Adipose tissue (tissue), 3 donors: Measurements from ENCODE around the gene RNASEH2C. TPM values are rescaled to one million over a fixed set of nuclear protein-coding genes. Genes with fewer than 3 reads are reported as not detected.
"Not testable (repeated sequence)": the region's sequence is repeated elsewhere in the genome, so short reads cannot be mapped to it uniquely, and the experiment has no call there.

ENCODE experiments used
- H3K27ac ChIP-seq: one replicate; pipeline ENCODE4 v1.5.1; 2013; ENCODE audit warnings: low read depth, low read length
- WGBS, 3 donors: extraction: QIAGEN DNeasy Blood & Tissue Kit; methylation state at CpG; one replicate each; pipeline ENCODE4 v1.1.7; 2013; 5-methylcytosine and 5-hydroxymethylcytosine counted together
- polyA plus RNA-seq, 3 donors: library from polyadenylated mRNA; stranded (reverse); fragments of 200-250 nt; gene quantifications; one replicate each; pipeline ENCODE4 v1.2.3, GENCODE V29; 2013
- donor health status: healthy with polysubstance abuse.
- donor health status: Bipolar disorder and iron deficiency.
- donor health status: healthy.

The RNASEH2C gene
- polyA plus RNA-seq, 3 donors: 41.9 to 103 (median 88.3) TPM

DNA sequence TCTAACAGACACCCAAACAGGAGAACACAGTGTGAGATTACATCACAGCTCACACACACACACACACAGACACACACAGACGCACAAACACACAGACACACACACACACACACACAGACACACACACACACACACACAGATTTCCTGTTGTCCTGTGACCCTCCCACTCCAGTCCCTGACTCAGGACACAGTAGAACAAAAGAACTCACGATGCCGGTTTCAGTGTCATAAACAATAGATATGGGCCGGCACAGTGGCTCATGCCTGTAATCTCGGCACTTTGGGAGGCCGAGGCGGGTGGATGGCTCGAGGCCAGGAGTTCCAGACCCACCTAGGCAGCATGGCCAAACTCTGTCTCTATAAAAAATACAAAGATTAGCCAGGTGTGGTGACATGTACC, 22.4 kb downstream of the RNASEH2C start:
- no peak overlapping the region for H3K27ac ChIP-seq
- 58 to 66% (median 61%) methylated on average over 7 to 8 of the region's 8 CpGs for WGBS, 3 donors

GRCh38 chr11:65696802-65697552, 23.6 kb downstream of the RNASEH2C start:
- 80 to 90% (median 85%) methylated on average over 5 of the region's 5 CpGs for WGBS, 3 donors
- no peak overlapping the region for H3K27ac ChIP-seq

DNA sequence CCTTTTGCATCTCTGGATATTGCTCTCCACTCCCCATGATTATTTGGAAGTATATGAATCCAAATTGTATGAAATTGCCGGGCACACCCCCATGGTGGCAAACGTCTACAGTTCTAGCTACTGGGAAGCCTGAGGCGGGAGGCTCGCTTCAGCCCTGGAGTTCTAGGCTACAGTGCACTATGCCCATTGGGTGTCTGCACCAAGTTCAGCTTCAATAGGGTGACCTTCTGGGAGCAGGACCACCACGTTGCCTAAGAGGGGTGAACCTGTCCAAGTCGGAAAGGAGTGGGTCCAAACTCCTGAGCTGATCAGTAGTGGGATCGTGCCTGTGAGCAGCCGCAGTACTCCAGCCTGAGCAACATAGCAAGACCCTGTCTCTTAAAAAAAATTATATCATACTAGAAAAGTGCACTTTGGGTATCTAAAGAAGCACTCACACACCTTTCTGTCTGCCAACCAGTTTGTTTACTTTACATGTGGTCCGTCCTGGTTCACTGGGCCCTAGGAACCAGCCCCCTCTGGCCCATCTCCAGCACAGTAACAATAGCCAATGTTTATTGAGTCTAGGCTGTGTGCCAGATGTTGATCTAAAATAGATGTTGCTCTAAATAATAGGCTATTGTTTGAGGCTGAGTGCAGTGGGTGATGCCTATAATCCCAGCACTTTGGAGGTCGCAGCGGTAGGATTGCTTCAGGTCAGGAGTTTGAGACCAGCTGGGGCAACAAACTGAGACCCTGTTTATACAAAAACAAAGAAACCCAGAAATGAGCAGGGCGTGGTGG, 24.9 kb downstream of the RNASEH2C start:
- no peak overlapping the region for H3K27ac ChIP-seq

GRCh38 chr11:65692367-65692766, 28.2 kb downstream of the RNASEH2C start:
- no peak overlapping the region for H3K27ac ChIP-seq
- WGBS, 3 donors: 50 to 67% (median 61%) methylated on average over 11 of the region's 11 CpGs

More for the DNA sequence above, 24.9 kb downstream of the RNASEH2C start:
- WGBS, 3 donors: 63 to 83% (median 70%) methylated on average over 12 of the region's 12 CpGs

DNA sequence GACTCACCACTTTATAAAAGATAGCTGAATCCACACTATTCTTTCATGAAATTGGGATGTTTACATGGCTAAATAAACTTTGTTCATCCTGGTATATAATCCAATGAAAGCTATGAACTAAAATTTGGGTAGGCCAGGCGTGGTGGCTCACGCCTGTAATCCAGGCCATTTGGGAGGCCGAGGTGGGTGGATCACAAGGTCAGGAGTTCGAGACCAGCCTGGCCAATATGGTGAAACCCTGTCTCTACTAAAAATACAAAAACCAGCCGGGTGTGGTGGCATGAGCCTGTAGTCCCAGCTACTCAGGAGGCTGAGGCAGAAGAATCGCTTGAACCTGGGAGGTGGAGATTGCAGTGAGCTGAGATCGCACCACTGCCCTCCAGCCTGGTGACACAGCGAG, 28.8 kb downstream of the RNASEH2C start:
- 93 to 95% (median 94%) methylated on average over 8 of the region's 8 CpGs for WGBS, 3 donors
- H3K27ac ChIP-seq: not testable (repeated sequence)

DNA sequence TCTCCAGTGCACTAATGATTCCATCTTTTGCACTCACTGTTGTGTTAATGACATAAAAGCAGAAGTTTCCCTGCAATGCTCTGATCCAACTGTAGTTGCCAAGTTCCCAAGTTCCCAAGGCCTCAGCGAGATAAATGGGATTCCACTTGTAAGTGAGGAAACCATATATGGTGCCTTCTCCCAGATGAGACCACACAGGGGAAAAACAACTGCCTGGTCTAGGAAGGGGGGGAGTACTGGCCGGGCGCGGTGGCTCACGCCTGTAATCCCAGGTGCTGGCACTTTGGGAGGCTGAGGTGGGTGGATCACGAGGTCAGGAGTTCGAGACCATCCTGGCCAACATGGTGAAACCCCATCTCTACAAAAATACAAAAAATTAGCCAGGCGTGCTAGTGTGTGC, 34.6 kb downstream of the RNASEH2C start:
- WGBS, 3 donors: 79 to 87% (median 80%) methylated on average over 8 of the region's 8 CpGs
- H3K27ac ChIP-seq: no peak overlapping the region

- WGBS, 3 donors: 72 to 87% (median 84%) methylated on average over 6 of the region's 6 CpGs
- H3K27ac ChIP-seq: not testable (repeated sequence)
These were observed 37.1 kb downstream of the RNASEH2C start for GRCh38 chr11:65683480-65683879.

DNA sequence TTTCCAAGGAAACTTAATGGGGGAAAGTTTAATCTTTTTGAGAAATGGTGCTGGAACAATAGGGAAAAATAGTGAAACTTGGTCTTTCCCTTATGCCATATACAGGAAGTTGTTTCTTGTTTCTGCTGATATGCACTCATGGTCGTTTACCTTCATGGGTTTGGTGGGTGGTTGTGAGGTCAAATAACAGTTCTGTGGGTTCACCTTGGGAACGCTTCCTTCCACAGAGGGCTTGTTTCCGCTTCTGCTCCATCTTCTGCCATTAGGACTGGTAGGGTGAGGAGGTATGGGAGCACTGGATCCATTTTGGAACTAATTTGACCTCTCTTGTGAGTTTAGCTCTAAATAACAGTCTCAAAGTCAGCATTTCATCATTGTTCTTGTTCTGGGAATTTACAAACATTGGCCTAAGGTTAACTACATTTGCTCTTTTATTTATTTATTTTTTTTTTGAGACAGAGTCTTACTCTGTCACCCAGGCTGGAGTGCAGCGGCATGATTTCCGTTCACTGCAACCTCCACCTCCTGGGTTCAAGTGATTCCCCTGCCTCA, 40.3 kb downstream of the RNASEH2C start:
- no peak overlapping the region for H3K27ac ChIP-seq
- WGBS, 3 donors: 77 to 85% (median 78%) methylated on average over 5 of the region's 5 CpGs

DNA sequence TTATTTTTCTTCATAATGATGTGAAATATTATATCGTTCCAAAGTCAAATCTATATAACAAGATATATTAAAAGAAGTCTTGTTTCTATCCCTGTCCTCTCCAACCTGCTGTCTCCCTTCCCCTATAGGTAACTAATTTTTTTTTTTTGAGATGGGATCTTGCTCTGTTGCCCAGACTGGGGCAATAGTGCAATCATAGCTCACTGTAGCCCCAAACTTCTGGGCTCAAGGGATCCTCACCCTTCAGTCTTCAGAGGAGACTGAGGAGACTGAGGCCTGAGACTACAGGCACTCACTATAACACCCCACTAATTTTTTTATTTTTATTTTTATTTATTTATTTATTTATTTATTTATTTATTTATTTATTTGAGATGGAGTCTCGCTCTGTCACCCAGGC, 47.6 kb downstream of the RNASEH2C start:
- 84 to 93% (median 88%) methylated on average over 1 to 2 of the region's 2 CpGs for WGBS, 3 donors
- H3K27ac ChIP-seq: no peak overlapping the region

DNA sequence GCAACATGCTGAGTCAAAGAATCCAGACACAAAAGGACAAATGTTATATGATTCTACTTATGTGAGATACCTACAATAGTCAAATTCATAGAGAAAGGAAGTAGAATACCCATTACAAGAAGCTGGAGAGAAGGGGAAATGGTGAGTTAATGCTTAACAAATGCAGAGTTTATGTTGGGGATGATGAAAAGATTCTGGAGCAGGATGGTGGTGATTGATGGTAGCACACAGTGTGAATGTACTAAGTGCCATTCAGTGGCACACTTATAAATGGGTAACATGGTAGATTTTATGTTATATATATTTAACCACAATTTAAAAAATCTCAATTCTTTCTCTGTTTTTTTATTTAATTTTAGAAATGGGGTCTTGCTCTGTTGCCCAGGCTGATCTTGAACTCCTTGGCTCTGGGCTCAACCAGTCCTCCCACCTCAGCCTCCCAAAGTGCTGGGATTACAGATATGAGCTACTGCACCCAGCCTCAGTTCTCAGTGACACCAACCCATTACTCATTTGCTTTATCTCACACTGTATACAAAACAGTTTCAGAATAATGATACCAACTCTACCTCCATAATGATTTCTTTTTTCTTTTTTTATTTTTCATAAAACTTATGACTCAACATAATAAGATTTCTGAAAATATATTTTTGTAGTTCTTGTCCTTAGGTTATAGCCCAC, 48.3 kb downstream of the RNASEH2C start:
- no peak overlapping the region for H3K27ac ChIP-seq

Other genes starting within 250 kb of the RNASEH2C start
- 1,000 to 10,000 TPM in 1 of 3 donors, 100 to 1,000 TPM in 1, 10 to 100 TPM in 1; 88.8 to 1,293 (median 187) TPM for gene MALAT1, start 221.8 kb downstream of the RNASEH2C start, polyA plus RNA-seq
- 10 to 100 TPM; 55.1 to 77.2 (median 63.0) TPM for gene SCYL1, start 195.7 kb downstream of the RNASEH2C start, polyA plus RNA-seq
- gene LTBP3, start 162.4 kb downstream of the RNASEH2C start, polyA plus RNA-seq: 10 to 100 TPM; 44.3 to 69.5 (median 55.4) TPM
- 10 to 100 TPM; 50.0 to 72.9 (median 58.8) TPM for gene ZNRD2, start 150.3 kb downstream of the RNASEH2C start, polyA plus RNA-seq
- 10 to 100 TPM; 52.2 to 74.9 (median 66.3) TPM for gene FAM89B, start 148.3 kb downstream of the RNASEH2C start, polyA plus RNA-seq
- gene EHBP1L1, start 144.7 kb downstream of the RNASEH2C start, polyA plus RNA-seq: 10 to 100 TPM in 2 of 3 donors, 1 to 10 TPM in 1; 9.7 to 70.4 (median 48.5) TPM
- gene KCNK7, start 125.0 kb downstream of the RNASEH2C start, polyA plus RNA-seq: 1 to 10 TPM in 2 of 3 donors, under 1 TPM in 1; 0.20 to 4.4 (median 3.2) TPM
- gene MAP3K11, start 106.6 kb downstream of the RNASEH2C start, polyA plus RNA-seq: 10 to 100 TPM; 21.4 to 85.5 (median 66.0) TPM
- 10 to 100 TPM; 11.1 to 16.8 (median 13.3) TPM for gene PCNX3, start 105.0 kb downstream of the RNASEH2C start, polyA plus RNA-seq
- 100 to 1,000 TPM in 1 of 3 donors, 10 to 100 TPM in 2; 23.7 to 105 (median 36.3) TPM for gene SIPA1, start 82.7 kb downstream of the RNASEH2C start, polyA plus RNA-seq
- 10 to 100 TPM; 30.8 to 61.2 (median 50.4) TPM for gene RELA, start 57.9 kb downstream of the RNASEH2C start, polyA plus RNA-seq
- gene KAT5, start 8.5 kb downstream of the RNASEH2C start, polyA plus RNA-seq: 10 to 100 TPM; 41.6 to 55.1 (median 50.6) TPM
- 10 to 100 TPM in 2 of 3 donors, 1 to 10 TPM in 1; 7.4 to 22.6 (median 10.0) TPM for gene AP5B1, start 60.2 kb upstream of the RNASEH2C start, polyA plus RNA-seq
- gene OVOL1, start 66.3 kb upstream of the RNASEH2C start, polyA plus RNA-seq: under 1 TPM in 2 of 3 donors, not detected in 1; 0.21 to 0.68 TPM
- gene SNX32, start 113.2 kb upstream of the RNASEH2C start, polyA plus RNA-seq: under 1 TPM in 2 of 3 donors, not detected in 1; 0.34 to 0.41 TPM
- gene CFL1, start 137.4 kb upstream of the RNASEH2C start, polyA plus RNA-seq: 100 to 1,000 TPM; 206 to 826 (median 597) TPM
- gene MUS81, start 139.6 kb upstream of the RNASEH2C start, polyA plus RNA-seq: 10 to 100 TPM; 29.7 to 60.6 (median 40.3) TPM
- gene EFEMP2, start 152.0 kb upstream of the RNASEH2C start, polyA plus RNA-seq: 100 to 1,000 TPM in 1 of 3 donors, 10 to 100 TPM in 2; 16.6 to 103 (median 62.4) TPM
- 1 to 10 TPM in 2 of 3 donors, under 1 TPM in 1; 0.26 to 2.7 (median 2.6) TPM for gene CTSW, start 159.0 kb upstream of the RNASEH2C start, polyA plus RNA-seq
- gene FIBP, start 167.7 kb upstream of the RNASEH2C start, polyA plus RNA-seq: 10 to 100 TPM; 31.2 to 68.7 (median 56.9) TPM
- 10 to 100 TPM; 18.1 to 75.3 (median 28.1) TPM for gene CCDC85B, start 169.9 kb upstream of the RNASEH2C start, polyA plus RNA-seq
- gene FOSL1, start 179.6 kb upstream of the RNASEH2C start, polyA plus RNA-seq: 100 to 1,000 TPM in 1 of 3 donors, 10 to 100 TPM in 1, 1 to 10 TPM in 1; 1.5 to 100 (median 28.1) TPM
- gene C11orf68, start 198.3 kb upstream of the RNASEH2C start, polyA plus RNA-seq: 10 to 100 TPM; 20.5 to 35.3 (median 29.1) TPM
- gene DRAP1, start 198.6 kb upstream of the RNASEH2C start, polyA plus RNA-seq: 100 to 1,000 TPM in 2 of 3 donors, 10 to 100 TPM in 1; 46.7 to 142 (median 107) TPM
- gene TSGA10IP, start 224.7 kb upstream of the RNASEH2C start, polyA plus RNA-seq: not detected
- gene SART1, start 240.9 kb upstream of the RNASEH2C start, polyA plus RNA-seq: 10 to 100 TPM; 26.9 to 51.8 (median 36.5) TPM